Astrocyte (in vitro differentiated cells and primary cell): ENCODE data around the gene USP32. TPM values are rescaled to one million over a fixed set of nuclear protein-coding genes. Genes with fewer than 3 reads are reported as not detected.
A peak's percentile ranks its signal among the peaks of the same experiment; 100 is the strongest.

ENCODE experiments used
- DNase-seq: peaks from one replicate; pipeline ENCODE4 v3.0.0-alpha.2; 2010; ENCODE audit warnings: low read depth
- FAIRE-seq: peaks from 2 replicates; lab custom pipeline; 2011; peaks lifted over from hg19 to GRCh38; lab: Jason Lieb, UNC
- H2AFZ ChIP-seq: 2 replicates; pipeline ENCODE4 v1.6.0; 2012; ENCODE audit warnings: low read depth, low read length, inconsistent platforms
- H3K27ac ChIP-seq: 2 replicates; pipeline ENCODE4 v1.5.1; 2011; ENCODE audit warnings: low read depth, low read length, inconsistent platforms
- H3K27me3 ChIP-seq: 2 replicates; pipeline ENCODE4 v1.6.0; 2011; ENCODE audit warnings: low read length, inconsistent platforms; ENCODE audit not compliant: insufficient read depth
- H3K36me3 ChIP-seq: 2 replicates; pipeline ENCODE4 v1.5.1; 2011; ENCODE audit warnings: low read length, inconsistent platforms; ENCODE audit not compliant: insufficient read depth
- H3K4me1 ChIP-seq: 2 replicates; pipeline ENCODE4 v1.5.1; 2011; ENCODE audit warnings: low read length, inconsistent platforms; ENCODE audit not compliant: insufficient read depth
- H3K4me2 ChIP-seq: 2 replicates; pipeline ENCODE4 v1.6.0; 2012; ENCODE audit warnings: low read length, inconsistent platforms
- H3K4me3 ChIP-seq: 2 replicates; pipeline ENCODE4 v1.5.1; 2011; ENCODE audit warnings: low read depth, mild to moderate bottlenecking, low read length, inconsistent platforms; ENCODE audit not compliant: insufficient read depth
- H3K79me2 ChIP-seq: 2 replicates; pipeline ENCODE4 v1.6.0; 2012; ENCODE audit warnings: mild to moderate bottlenecking, low read length, inconsistent platforms; ENCODE audit not compliant: insufficient read depth
- H3K9ac ChIP-seq: 2 replicates; pipeline ENCODE4 v1.6.0; 2012; ENCODE audit warnings: mild to moderate bottlenecking, low read length, inconsistent platforms
- H3K9me3 ChIP-seq: 2 replicates; pipeline ENCODE4 v1.5.1; 2012; ENCODE audit warnings: low read depth, mild to moderate bottlenecking, low read length, inconsistent platforms; ENCODE audit not compliant: insufficient read depth
- H4K20me1 ChIP-seq: 2 replicates; pipeline ENCODE4 v1.6.0; 2012; ENCODE audit warnings: low read length, inconsistent platforms; ENCODE audit not compliant: insufficient read depth
- H3K27ac Mint-ChIP-seq: one replicate; pipeline ENCODE4 v1.8.0; 2021; ENCODE audit warnings: mild to moderate bottlenecking, mixed read lengths; ENCODE audit not compliant: unreplicated experiment
- H3K27me3 Mint-ChIP-seq: one replicate; pipeline ENCODE4 v1.8.0; 2021; ENCODE audit warnings: low read depth, mixed read lengths; ENCODE audit not compliant: unreplicated experiment
- H3K36me3 Mint-ChIP-seq: one replicate; pipeline ENCODE4 v1.8.0; 2021; ENCODE audit warnings: low read depth, mixed read lengths; ENCODE audit not compliant: unreplicated experiment
- H3K4me1 Mint-ChIP-seq: one replicate; pipeline ENCODE4 v1.8.0; 2021; ENCODE audit warnings: low read depth, mixed read lengths; ENCODE audit not compliant: unreplicated experiment
- H3K4me3 Mint-ChIP-seq: one replicate; pipeline ENCODE4 v1.8.0; 2021; ENCODE audit warnings: mild to moderate bottlenecking, moderate library complexity, mixed read lengths; ENCODE audit not compliant: unreplicated experiment
- H3K9me3 Mint-ChIP-seq: one replicate; pipeline ENCODE4 v1.8.0; 2021; ENCODE audit warnings: mild to moderate bottlenecking, mixed read lengths; ENCODE audit not compliant: unreplicated experiment
- EZH2 ChIP-seq: IDR thresholded peaks from 2 replicates; pipeline ENCODE4 v1.6.1; 2012; ENCODE audit warnings: mild to moderate bottlenecking, low read length, inconsistent platforms; ENCODE audit not compliant: insufficient read depth
- total RNA-seq: library from RNA; stranded (reverse); gene quantifications from 2 replicates; pipeline ENCODE4 v1.2.1, GENCODE V29; 2021
- TF ChIP-seq, protein P1 (sequence below): IDR thresholded peaks from 2 replicates; pipeline ENCODE4 v1.5.1; 2011; ENCODE audit warnings: low read depth, mild to moderate bottlenecking, inconsistent platforms, low read length, moderate library complexity; ENCODE audit not compliant: insufficient read depth

The USP32 gene
- total RNA-seq, 1 donor from 2014 or later = 40.2 TPM

DNA sequence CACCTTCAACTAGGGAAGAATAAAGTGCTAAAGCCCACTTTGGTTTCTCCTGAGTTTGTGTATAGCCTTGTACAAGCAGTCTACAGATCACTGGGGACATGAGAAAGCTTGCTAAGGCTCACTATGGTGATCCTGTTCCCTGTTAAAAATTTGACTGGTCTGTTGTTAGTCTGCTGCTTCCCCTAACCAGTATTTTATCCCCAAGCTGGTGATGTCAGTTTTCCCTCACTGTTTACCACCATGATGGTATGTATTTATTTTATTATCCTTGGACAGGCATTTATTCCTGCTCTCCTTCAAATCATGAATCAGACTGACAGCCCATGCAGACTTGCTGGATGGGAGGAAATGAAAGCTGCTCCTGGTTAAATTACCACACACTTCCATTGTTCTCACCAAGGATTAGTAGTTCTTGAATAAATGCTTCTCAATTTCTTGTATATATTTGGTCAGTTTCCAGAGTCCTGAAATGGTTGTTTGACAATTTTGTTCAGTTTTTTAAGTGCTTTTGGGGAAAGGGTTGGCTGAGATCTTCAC lies 142.6 kb downstream of the USP32 start:
- peak overlapping the region; percentile 18 for H3K9ac ChIP-seq
- H3K27me3 ChIP-seq = no peaks in the 10 kb centered on the region
- Mint-ChIP-seq H3K4me3 (no peak overlapping the region), H3K36me3 (peaks cover 16% of the 10 kb centered on the region), H3K4me1 (peaks cover 10% of the 10 kb centered on the region), H3K27me3 (no peaks in the 10 kb centered on the region), H3K27ac (no peak overlapping the region), H3K9me3 (peaks cover 5% of the 10 kb centered on the region)
- DNase-seq (peak; percentile 26), FAIRE-seq (no peak)
- no peaks in the 10 kb centered on the region for H3K79me2 ChIP-seq
- H3K4me3 ChIP-seq = peak overlapping the region; percentile 4
- no peaks in the 10 kb centered on the region for H4K20me1 ChIP-seq
- H3K36me3 ChIP-seq = no peaks in the 10 kb centered on the region
- H3K9me3 ChIP-seq = no peaks in the 10 kb centered on the region
- no peak overlapping the region for H3K4me2 ChIP-seq
- H2AFZ ChIP-seq = no peak overlapping the region
- TF ChIP-seq, protein P1, sequence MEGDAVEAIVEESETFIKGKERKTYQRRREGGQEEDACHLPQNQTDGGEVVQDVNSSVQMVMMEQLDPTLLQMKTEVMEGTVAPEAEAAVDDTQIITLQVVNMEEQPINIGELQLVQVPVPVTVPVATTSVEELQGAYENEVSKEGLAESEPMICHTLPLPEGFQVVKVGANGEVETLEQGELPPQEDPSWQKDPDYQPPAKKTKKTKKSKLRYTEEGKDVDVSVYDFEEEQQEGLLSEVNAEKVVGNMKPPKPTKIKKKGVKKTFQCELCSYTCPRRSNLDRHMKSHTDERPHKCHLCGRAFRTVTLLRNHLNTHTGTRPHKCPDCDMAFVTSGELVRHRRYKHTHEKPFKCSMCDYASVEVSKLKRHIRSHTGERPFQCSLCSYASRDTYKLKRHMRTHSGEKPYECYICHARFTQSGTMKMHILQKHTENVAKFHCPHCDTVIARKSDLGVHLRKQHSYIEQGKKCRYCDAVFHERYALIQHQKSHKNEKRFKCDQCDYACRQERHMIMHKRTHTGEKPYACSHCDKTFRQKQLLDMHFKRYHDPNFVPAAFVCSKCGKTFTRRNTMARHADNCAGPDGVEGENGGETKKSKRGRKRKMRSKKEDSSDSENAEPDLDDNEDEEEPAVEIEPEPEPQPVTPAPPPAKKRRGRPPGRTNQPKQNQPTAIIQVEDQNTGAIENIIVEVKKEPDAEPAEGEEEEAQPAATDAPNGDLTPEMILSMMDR = no peak
- TF ChIP-seq EZH2 = no peak
- peaks cover 7% of the 10 kb centered on the region for H3K4me1 ChIP-seq
- H3K27ac ChIP-seq = peak overlapping the region; percentile 41

DNA sequence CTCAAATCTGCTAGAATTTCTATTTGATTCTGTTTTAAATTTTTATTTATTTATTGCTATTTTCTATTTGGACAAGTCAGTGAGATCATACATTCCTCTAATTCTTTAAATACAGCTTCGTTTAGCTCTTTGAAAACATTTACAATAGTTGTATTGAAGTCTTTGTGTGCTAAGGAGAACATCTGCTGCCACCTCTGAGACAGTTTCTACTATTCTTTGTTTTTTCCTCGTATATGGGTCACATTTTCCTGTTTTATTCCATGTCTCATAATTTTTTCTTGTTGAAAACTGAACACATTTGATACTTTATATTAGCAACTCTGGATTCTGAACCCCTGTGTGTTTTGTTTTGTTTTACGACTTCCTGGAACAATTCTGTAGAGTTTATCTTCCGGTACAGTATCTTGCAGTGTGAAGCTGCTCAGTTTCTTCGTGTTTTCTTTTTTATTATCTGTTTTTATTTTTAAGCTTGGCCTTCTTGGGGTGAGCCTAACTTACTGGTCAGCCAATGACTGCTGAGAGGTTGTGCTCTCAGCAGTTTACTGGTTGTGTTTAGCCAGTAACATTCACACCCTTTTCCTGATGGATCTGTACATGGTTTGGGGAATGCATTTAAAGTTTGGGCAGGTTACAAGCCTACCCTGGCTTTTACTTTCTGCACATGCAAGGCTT lies 143.2 kb downstream of the USP32 start:
- no peaks in the 10 kb centered on the region for H3K79me2 ChIP-seq
- Mint-ChIP-seq H3K4me1 (peaks cover 10% of the 10 kb centered on the region), H3K9me3 (peaks cover 5% of the 10 kb centered on the region), H3K4me3 (no peak overlapping the region), H3K27me3 (no peaks in the 10 kb centered on the region), H3K27ac (peak overlapping the region; percentile 81), H3K36me3 (peaks cover 16% of the 10 kb centered on the region)
- peak overlapping the region; percentile 4 for H3K4me3 ChIP-seq
- no peaks in the 10 kb centered on the region for H3K27me3 ChIP-seq
- DNase-seq (no peak), FAIRE-seq (no peak)
- peaks cover 7% of the 10 kb centered on the region for H3K4me1 ChIP-seq
- TF ChIP-seq EZH2 = no peak
- TF ChIP-seq, protein P1 = no peak
- H4K20me1 ChIP-seq = no peaks in the 10 kb centered on the region
- H2AFZ ChIP-seq = no peak overlapping the region
- H3K9me3 ChIP-seq = no peaks in the 10 kb centered on the region
- H3K27ac ChIP-seq = peak overlapping the region; percentile 41
- H3K9ac ChIP-seq = peak overlapping the region; percentile 18
- H3K4me2 ChIP-seq = no peak overlapping the region
- no peaks in the 10 kb centered on the region for H3K36me3 ChIP-seq

- Mint-ChIP-seq H3K9me3 (peaks cover 5% of the 10 kb centered on the region), H3K4me1 (peaks cover 10% of the 10 kb centered on the region), H3K4me3 (no peak overlapping the region), H3K27ac (no peak overlapping the region), H3K27me3 (no peaks in the 10 kb centered on the region), H3K36me3 (peaks cover 16% of the 10 kb centered on the region)
- Histone ChIP-seq H3K9me3 (no peaks in the 10 kb centered on the region), H3K27ac (no peak overlapping the region), H3K9ac (no peak overlapping the region), H2AFZ (no peak overlapping the region), H3K36me3 (no peaks in the 10 kb centered on the region), H3K27me3 (no peaks in the 10 kb centered on the region), H3K4me1 (peaks cover 7% of the 10 kb centered on the region), H4K20me1 (no peaks in the 10 kb centered on the region), H3K4me3 (no peak overlapping the region), H3K4me2 (no peak overlapping the region), H3K79me2 (no peaks in the 10 kb centered on the region)
- no peak for DNase-seq
- no peak for TF ChIP-seq EZH2
- TF ChIP-seq, protein P1 = no peak
- no peak for FAIRE-seq
Observed at GRCh38 chr17:60247836-60248461, 144.0 kb downstream of the USP32 start.
